HFFc6 (cell line): ENCODE data around the gene PADI3. TPM values are rescaled to one million over a fixed set of nuclear protein-coding genes. Genes with fewer than 3 reads are reported as not detected.
A peak's percentile ranks its signal among the peaks of the same experiment; 100 is the strongest.

ENCODE experiments used
- DNase-seq: peaks from one replicate; pipeline ENCODE4 v3.0.0-alpha.2; 2018
- H3K27ac Mint-ChIP-seq: 2 replicates; pipeline ENCODE4 v1.8.0; 2020; ENCODE audit warnings: mild to moderate bottlenecking, mixed read lengths
- H3K27me3 Mint-ChIP-seq: 2 replicates; pipeline ENCODE4 v1.8.0; 2021; ENCODE audit warnings: mild to moderate bottlenecking, moderate library complexity, mixed read lengths; ENCODE audit not compliant: insufficient read depth
- H3K36me3 Mint-ChIP-seq: 2 replicates; pipeline ENCODE4 v1.8.0; 2021; ENCODE audit warnings: low read depth, mixed read lengths
- H3K4me1 Mint-ChIP-seq: 2 replicates; pipeline ENCODE4 v1.8.0; 2020; ENCODE audit warnings: low read depth, mixed read lengths
- H3K4me3 Mint-ChIP-seq: 2 replicates; pipeline ENCODE4 v1.8.0; 2020; ENCODE audit warnings: mild to moderate bottlenecking, moderate library complexity, mixed read lengths
- H3K9me3 Mint-ChIP-seq: 2 replicates; pipeline ENCODE4 v1.8.0; 2020; ENCODE audit warnings: mild to moderate bottlenecking, mixed read lengths
- CTCF ChIP-seq: fragments of 200-600 bp; sonication (generic); IDR thresholded peaks from 2 replicates; pipeline ENCODE4 v1.5.0; 2021; ENCODE audit warnings: antibody characterized with exemption, mild to moderate bottlenecking
- total RNA-seq, 6 experiments: library from RNA; stranded (reverse); fragmentation: NEBNext Ultra II Directional; extraction: Animal tissue kit (Norgen Biotek cat#: 25700); gene quantifications; 2 replicates in 1 of 6; 3 replicates in 5 of 6; pipeline ENCODE4 v1.2.3, GENCODE V29; 2021

PADI3 gene
- total RNA-seq, 6 experiments from 2014 or later: 0.05 to 0.14 (median 0.07) TPM; not detected in 2

GRCh38 chr1:17281775-17282181, 32.9 kb downstream of the PADI3 start:
- no peak overlapping the region for H3K27ac Mint-ChIP-seq
- peaks cover 35% of the 10 kb centered on the region for H3K27me3 Mint-ChIP-seq
- no peak overlapping the region for H3K4me3 Mint-ChIP-seq
- no peaks in the 10 kb centered on the region for H3K9me3 Mint-ChIP-seq
- H3K36me3 Mint-ChIP-seq: no peaks in the 10 kb centered on the region
- H3K4me1 Mint-ChIP-seq: peaks cover 8% of the 10 kb centered on the region; the same call in 1 of the 2 replicates
- DNase-seq: no peak
- TF ChIP-seq CTCF: no peak

- peaks cover 18% of the 10 kb centered on the region for H3K4me1 Mint-ChIP-seq
- DNase-seq: no peak
- H3K9me3 Mint-ChIP-seq: no peaks in the 10 kb centered on the region
- no peak for TF ChIP-seq CTCF
- H3K4me3 Mint-ChIP-seq: no peak overlapping the region
- H3K27me3 Mint-ChIP-seq: peaks cover 35% of the 10 kb centered on the region
- no peak overlapping the region for H3K27ac Mint-ChIP-seq
- no peaks in the 10 kb centered on the region for H3K36me3 Mint-ChIP-seq
These were observed 33.9 kb downstream of the PADI3 start for GRCh38 chr1:17282836-17283235.

GRCh38 chr1:17286646-17287045, 37.7 kb downstream of the PADI3 start:
- H3K9me3 Mint-ChIP-seq: no peaks in the 10 kb centered on the region
- peaks cover 35% of the 10 kb centered on the region for H3K27me3 Mint-ChIP-seq
- H3K27ac Mint-ChIP-seq: no peak overlapping the region
- no peak overlapping the region for H3K4me3 Mint-ChIP-seq
- no peaks in the 10 kb centered on the region for H3K36me3 Mint-ChIP-seq
- peaks cover 28% of the 10 kb centered on the region for H3K4me1 Mint-ChIP-seq
- DNase-seq: no peak
- TF ChIP-seq CTCF: no peak

- peak; percentile 88 for DNase-seq
- H3K27ac Mint-ChIP-seq: peak overlapping the region; percentile 57
- H3K4me3 Mint-ChIP-seq: no peak overlapping the region
- H3K4me1 Mint-ChIP-seq: peaks cover 22% of the 10 kb centered on the region
- H3K9me3 Mint-ChIP-seq: no peaks in the 10 kb centered on the region
- peaks cover 31% of the 10 kb centered on the region for H3K27me3 Mint-ChIP-seq
- no peaks in the 10 kb centered on the region for H3K36me3 Mint-ChIP-seq
- TF ChIP-seq CTCF: no peak
These were observed 38.4 kb downstream of the PADI3 start for GRCh38 chr1:17287130-17287776.

GRCh38 chr1:17289721-17290120, 40.8 kb downstream of the PADI3 start:
- TF ChIP-seq CTCF: no peak
- no peak overlapping the region for H3K27ac Mint-ChIP-seq
- H3K27me3 Mint-ChIP-seq: peaks cover 25% of the 10 kb centered on the region
- H3K9me3 Mint-ChIP-seq: no peaks in the 10 kb centered on the region
- peaks cover 20% of the 10 kb centered on the region for H3K4me1 Mint-ChIP-seq
- H3K4me3 Mint-ChIP-seq: peak overlapping the region; percentile 23; the same call in 1 of the 2 replicates
- no peaks in the 10 kb centered on the region for H3K36me3 Mint-ChIP-seq
- no peak for DNase-seq
